Natural killer cell treated with Interleukin-12 subunit alpha and Interleukin-12 subunit beta and Interleukin-15 and Interleukin-18, amount 100 ng/mL, for 72 hours (primary cell): ENCODE results near the gene DVL1. TPM values are rescaled to one million over a fixed set of nuclear protein-coding genes. Genes with fewer than 3 reads are reported as not detected.
"Not testable (repeated sequence)": the region's sequence is repeated elsewhere in the genome, so short reads cannot be mapped to it uniquely, and the experiment has no call there.

Source experiments
- ATAC-seq, 2 donors: fragments of 150-1000 bp; cut with Tn5 transposase in 1 of 2; sonication (Bioruptor Pico), chemical (Tn5 transposase) in 1 of 2; 2 replicates each; pipeline ENCODE4 v1.10.0; 2021
- DNase-seq: peaks from one replicate; pipeline ENCODE4 v3.0.0; 2022; ENCODE audit warnings: low spot score
- H3K27ac Mint-ChIP-seq, 2 donors: 1 replicate in 1 of 2; 2 replicates in 1 of 2; pipeline ENCODE4 v1.8.0; 2022; ENCODE audit warnings: mixed read lengths in 2 of 2, mild to moderate bottlenecking in 1 of 2, moderate library complexity in 1 of 2
- H3K27me3 Mint-ChIP-seq, 2 donors: 1 replicate in 1 of 2; 2 replicates in 1 of 2; pipeline ENCODE4 v1.8.0; 2022; ENCODE audit warnings: mixed read lengths in 2 of 2
- H3K36me3 Mint-ChIP-seq: one replicate; pipeline ENCODE4 v1.8.0; 2022; ENCODE audit warnings: mixed read lengths
- H3K4me1 Mint-ChIP-seq, 2 donors: 1 replicate in 1 of 2; 2 replicates in 1 of 2; pipeline ENCODE4 v1.8.0; 2022; ENCODE audit warnings: low read depth in 2 of 2, mixed read lengths in 2 of 2, mild to moderate bottlenecking in 1 of 2
- H3K4me3 Mint-ChIP-seq: one replicate; pipeline ENCODE4 v1.8.0; 2022; ENCODE audit warnings: mixed read lengths
- H3K9me3 Mint-ChIP-seq: 2 replicates; pipeline ENCODE4 v1.8.0; 2022; ENCODE audit warnings: mixed read lengths
- total RNA-seq, 2 donors: library from RNA; stranded (reverse); gene quantifications; one replicate each; pipeline ENCODE4 v1.2.3, GENCODE V29; 2022

Gene DVL1
- total RNA-seq, 2 donors from 2014 or later, result 29.4 to 66.5 TPM

- peak in 1 of 2 donors; percentile 36 for ATAC-seq
- Mint-ChIP-seq H3K4me1 (peaks cover 3 to 4% of the 10 kb centered on the region in 2 donors), H3K27ac (no peak overlapping the region), H3K9me3 (no peaks in the 10 kb centered on the region), H3K36me3 (peaks cover under 1% of the 10 kb centered on the region), H3K4me3 (no peak overlapping the region), H3K27me3 (no peaks in the 10 kb centered on the region)
- DNase-seq, result no peak
Observed at GRCh38 chr1:1381294-1381693, 32.1 kb upstream of the DVL1 start.

GRCh38 chr1:1380860-1381259 is 31.6 kb upstream of the DVL1 start:
- H3K27me3 Mint-ChIP-seq, result no peaks in the 10 kb centered on the region
- H3K27ac Mint-ChIP-seq, result no peak overlapping the region
- no peaks in the 10 kb centered on the region for H3K9me3 Mint-ChIP-seq
- H3K36me3 Mint-ChIP-seq, result no peaks in the 10 kb centered on the region
- ATAC-seq, result no peak
- peaks cover 3 to 4% of the 10 kb centered on the region in 2 donors for H3K4me1 Mint-ChIP-seq
- no peak for DNase-seq
- no peak overlapping the region for H3K4me3 Mint-ChIP-seq

GRCh38 chr1:1377540-1378205 is 28.5 kb upstream of the DVL1 start:
- ATAC-seq, result no peak
- Mint-ChIP-seq H3K27ac (no peak overlapping the region), H3K36me3 (no peaks in the 10 kb centered on the region), H3K9me3 (no peaks in the 10 kb centered on the region), H3K4me1 (peaks cover 4 to 5% of the 10 kb centered on the region in 2 donors), H3K4me3 (no peak overlapping the region), H3K27me3 (no peaks in the 10 kb centered on the region)
- DNase-seq, result no peak

GRCh38 chr1:1376551-1377226 is 27.5 kb upstream of the DVL1 start:
- ATAC-seq, result no peak

GRCh38 chr1:1374929-1375662 is 25.9 kb upstream of the DVL1 start, which contains the start of gene AURKAIP1:
TSS of gene AURKAIP1 (minus strand) at chr1:1375207. CDS start at chr1:1374756, 451 bp downstream.
- ATAC-seq, result peak; percentile 94 to 97
- peak within 1 kb of the TSS; percentile 84 to 90 for H3K27ac Mint-ChIP-seq
- peak; percentile 99 for DNase-seq
- peaks cover 4 to 6% of the 10 kb centered on the region in 2 donors for H3K4me1 Mint-ChIP-seq
- H3K27me3 Mint-ChIP-seq, result no peaks in the 10 kb centered on the region
- H3K9me3 Mint-ChIP-seq, result no peaks in the 10 kb centered on the region
- H3K36me3 Mint-ChIP-seq, result no peaks in the 10 kb centered on the region
- H3K4me3 Mint-ChIP-seq, result peak within 1 kb of the TSS; percentile 92

More at GRCh38 chr1:1376551-1377226, 27.5 kb upstream of the DVL1 start:
- no peak for DNase-seq
- Mint-ChIP-seq H3K4me1 (peaks cover 4 to 6% of the 10 kb centered on the region in 2 donors), H3K27ac (peak overlapping the region; percentile 84 to 90), H3K27me3 (no peaks in the 10 kb centered on the region), H3K9me3 (no peaks in the 10 kb centered on the region), H3K36me3 (no peaks in the 10 kb centered on the region), H3K4me3 (no peak overlapping the region)

- Mint-ChIP-seq H3K4me1 (peaks cover 4 to 6% of the 10 kb centered on the region in 2 donors), H3K36me3 (no peaks in the 10 kb centered on the region), H3K4me3 (peak overlapping the region; percentile 92), H3K9me3 (no peaks in the 10 kb centered on the region), H3K27me3 (no peaks in the 10 kb centered on the region), H3K27ac (peak overlapping the region; percentile 84 to 90)
- ATAC-seq, result no peak
- DNase-seq, result no peak
Observed at GRCh38 chr1:1374589-1374928, 25.3 kb upstream of the DVL1 start.

- Mint-ChIP-seq H3K27me3 (no peaks in the 10 kb centered on the region), H3K27ac (peak overlapping the region in 1 of 2 donors; percentile 84), H3K9me3 (no peaks in the 10 kb centered on the region), H3K4me1 (peaks cover 4 to 6% of the 10 kb centered on the region in 2 donors), H3K36me3 (no peaks in the 10 kb centered on the region), H3K4me3 (peak overlapping the region; percentile 92)
- ATAC-seq, result no peak
- no peak for DNase-seq
Observed at GRCh38 chr1:1373815-1374588, 24.8 kb upstream of the DVL1 start.

- H3K36me3 Mint-ChIP-seq, result no peaks in the 10 kb centered on the region
- DNase-seq (no peak), ATAC-seq (no peak)
- peak overlapping the region; percentile 92 for H3K4me3 Mint-ChIP-seq
- no peak overlapping the region for H3K27ac Mint-ChIP-seq
- no peaks in the 10 kb centered on the region for H3K9me3 Mint-ChIP-seq
- peaks cover 4 to 6% of the 10 kb centered on the region in 2 donors for H3K4me1 Mint-ChIP-seq
- no peaks in the 10 kb centered on the region for H3K27me3 Mint-ChIP-seq
Observed at GRCh38 chr1:1373051-1373814, 24.0 kb upstream of the DVL1 start.

GRCh38 chr1:1371746-1372711 is 22.8 kb upstream of the DVL1 start:
- no peaks in the 10 kb centered on the region for H3K36me3 Mint-ChIP-seq
- H3K4me3 Mint-ChIP-seq, result peak overlapping the region; percentile 22
- peaks cover 4 to 6% of the 10 kb centered on the region in 2 donors for H3K4me1 Mint-ChIP-seq
- ATAC-seq (peak; percentile 40 to 43), DNase-seq (no peak)
- H3K27me3 Mint-ChIP-seq, result no peaks in the 10 kb centered on the region
- no peaks in the 10 kb centered on the region for H3K9me3 Mint-ChIP-seq
- no peak overlapping the region for H3K27ac Mint-ChIP-seq

GRCh38 chr1:1371364-1371745 is 22.1 kb upstream of the DVL1 start:
- peak in 1 of 2 donors; percentile 3 for ATAC-seq
- Mint-ChIP-seq H3K27me3 (no peaks in the 10 kb centered on the region), H3K9me3 (no peaks in the 10 kb centered on the region), H3K36me3 (no peaks in the 10 kb centered on the region), H3K4me3 (no peak overlapping the region), H3K27ac (no peak overlapping the region), H3K4me1 (peaks cover 0 to 6% of the 10 kb centered on the region in 2 donors)
- DNase-seq, result no peak

GRCh38 chr1:1370771-1371300 is 21.6 kb upstream of the DVL1 start:
- no peaks in the 10 kb centered on the region for H3K36me3 Mint-ChIP-seq
- H3K27me3 Mint-ChIP-seq, result no peaks in the 10 kb centered on the region
- no peak for ATAC-seq
- no peaks in the 10 kb centered on the region for H3K9me3 Mint-ChIP-seq
- DNase-seq, result no peak
- H3K4me1 Mint-ChIP-seq, result peaks cover 0 to 6% of the 10 kb centered on the region in 2 donors
- no peak overlapping the region for H3K27ac Mint-ChIP-seq
- no peak overlapping the region for H3K4me3 Mint-ChIP-seq

GRCh38 chr1:1370094-1370493 is 20.9 kb upstream of the DVL1 start:
- H3K9me3 Mint-ChIP-seq, H3K27ac Mint-ChIP-seq, ATAC-seq, H3K27me3 Mint-ChIP-seq, H3K4me3 Mint-ChIP-seq, DNase-seq, H3K36me3 Mint-ChIP-seq, H3K4me1 Mint-ChIP-seq: not testable (repeated sequence)
